ENCODE results near the gene ZNF273.

Gene ZNF273

DNA sequence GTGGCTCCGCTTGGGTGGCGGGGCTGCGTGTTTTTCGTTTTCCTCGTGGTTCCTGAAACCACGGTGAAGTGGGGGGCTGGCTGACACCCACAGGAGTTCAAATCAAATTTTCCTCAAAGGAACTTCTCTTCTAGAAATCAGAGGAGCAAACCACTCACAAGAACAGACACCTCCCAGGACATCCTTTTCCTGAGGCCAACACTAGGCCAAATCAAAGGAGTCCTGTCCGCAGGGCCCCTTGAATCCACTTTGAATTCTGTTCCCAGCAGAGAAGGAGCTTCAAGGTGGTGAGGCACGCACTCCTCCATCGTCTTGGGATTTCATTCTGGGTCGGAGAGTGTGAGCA lies 29.9 kb upstream of the ZNF273 start:
- TF ChIP-seq, protein P1, sequence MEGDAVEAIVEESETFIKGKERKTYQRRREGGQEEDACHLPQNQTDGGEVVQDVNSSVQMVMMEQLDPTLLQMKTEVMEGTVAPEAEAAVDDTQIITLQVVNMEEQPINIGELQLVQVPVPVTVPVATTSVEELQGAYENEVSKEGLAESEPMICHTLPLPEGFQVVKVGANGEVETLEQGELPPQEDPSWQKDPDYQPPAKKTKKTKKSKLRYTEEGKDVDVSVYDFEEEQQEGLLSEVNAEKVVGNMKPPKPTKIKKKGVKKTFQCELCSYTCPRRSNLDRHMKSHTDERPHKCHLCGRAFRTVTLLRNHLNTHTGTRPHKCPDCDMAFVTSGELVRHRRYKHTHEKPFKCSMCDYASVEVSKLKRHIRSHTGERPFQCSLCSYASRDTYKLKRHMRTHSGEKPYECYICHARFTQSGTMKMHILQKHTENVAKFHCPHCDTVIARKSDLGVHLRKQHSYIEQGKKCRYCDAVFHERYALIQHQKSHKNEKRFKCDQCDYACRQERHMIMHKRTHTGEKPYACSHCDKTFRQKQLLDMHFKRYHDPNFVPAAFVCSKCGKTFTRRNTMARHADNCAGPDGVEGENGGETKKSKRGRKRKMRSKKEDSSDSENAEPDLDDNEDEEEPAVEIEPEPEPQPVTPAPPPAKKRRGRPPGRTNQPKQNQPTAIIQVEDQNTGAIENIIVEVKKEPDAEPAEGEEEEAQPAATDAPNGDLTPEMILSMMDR (IDR thresholded peaks at IDR 0.05) = no peak
- Histone ChIP-seq H3K27ac (no peak overlapping the region), H3K4me3 (no peak overlapping the region)
- DNase-seq (ENCODE audit: low spot score) = no peak

DNA sequence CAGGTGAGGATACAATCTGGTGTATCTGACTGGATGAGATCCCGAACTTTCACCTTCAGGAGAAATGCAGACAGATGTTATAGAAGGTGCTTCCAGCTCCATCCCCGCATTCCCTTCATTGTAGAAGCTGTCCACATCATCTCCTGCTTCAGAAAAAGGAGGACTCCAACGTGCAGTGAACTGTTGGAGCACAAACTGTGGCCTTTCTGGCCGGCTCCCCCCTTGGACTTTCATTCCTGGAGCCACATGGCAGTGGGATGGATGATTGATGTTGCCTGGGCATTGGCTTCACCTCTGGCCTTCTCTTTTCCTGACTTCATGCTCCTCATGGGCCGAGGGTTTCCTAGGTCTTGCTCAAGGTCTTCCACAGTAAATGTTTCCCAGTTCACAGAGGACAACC lies 29.6 kb upstream of the ZNF273 start:
- no peak overlapping the region for H3K27ac ChIP-seq
- TF ChIP-seq, protein P1 (IDR thresholded peaks at IDR 0.05) = no peak
- H3K4me3 ChIP-seq = no peak overlapping the region
- DNase-seq (ENCODE audit: low spot score) = no peak

DNA sequence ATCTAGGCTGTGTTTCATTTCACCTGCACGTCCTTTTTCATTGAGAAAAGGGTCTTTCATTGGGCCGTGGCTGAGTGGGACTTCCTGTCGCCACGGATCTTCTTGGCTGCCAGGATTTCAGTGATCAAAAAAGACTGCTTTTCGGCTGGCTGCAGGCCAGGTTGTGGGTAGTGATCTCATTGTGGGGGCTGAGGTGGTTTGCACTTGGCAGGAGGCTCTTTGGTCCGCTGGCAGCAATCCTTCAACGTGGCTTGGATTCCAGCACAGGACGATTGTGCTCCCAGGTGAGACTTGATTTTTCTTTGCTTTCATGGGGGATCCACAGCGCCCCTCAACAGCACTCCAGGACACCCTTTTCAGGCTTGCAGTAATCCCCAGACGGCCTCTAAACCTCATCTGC lies 29.0 kb upstream of the ZNF273 start:
- Histone ChIP-seq H3K4me3 (no peak overlapping the region), H3K27ac (no peak overlapping the region)
- no peak for DNase-seq (ENCODE audit: low spot score)
- TF ChIP-seq, protein P1 (IDR thresholded peaks at IDR 0.05) = no peak

DNA sequence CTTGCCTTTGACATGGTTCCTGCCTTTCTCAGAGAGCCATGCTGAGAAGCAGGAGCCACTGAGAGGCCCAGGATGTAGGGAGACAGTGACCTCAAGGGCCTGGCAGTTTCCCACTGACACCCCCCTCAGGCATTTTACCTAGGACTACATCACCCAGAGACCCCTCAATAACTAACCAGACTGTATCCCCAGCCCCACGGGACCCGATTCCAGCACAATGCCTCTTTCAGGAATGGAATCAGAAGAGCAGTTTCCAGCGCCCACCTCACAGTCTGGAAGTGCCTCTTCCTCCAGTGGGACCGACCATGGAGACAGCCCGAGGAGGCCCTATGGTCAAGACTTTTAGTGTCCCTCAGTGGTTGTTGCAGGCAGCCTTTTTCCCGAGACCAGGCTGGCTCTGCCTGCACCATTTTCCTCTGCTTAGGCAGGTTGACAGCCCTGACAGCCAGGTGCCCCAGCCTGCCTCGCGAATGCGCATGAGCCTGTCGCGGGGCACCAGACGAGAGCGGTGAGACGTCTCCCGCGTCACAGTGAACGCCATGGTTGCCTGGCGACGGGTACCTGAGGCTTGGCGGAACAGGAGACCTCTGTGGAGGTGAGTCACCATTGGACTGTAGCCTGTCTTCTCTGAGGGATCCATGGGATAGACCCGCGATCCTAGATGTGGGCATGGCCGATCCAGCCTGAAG lies 28.4 kb upstream of the ZNF273 start:
- Histone ChIP-seq H3K27ac (no peak overlapping the region), H3K4me3 (no peak overlapping the region)
- TF ChIP-seq, protein P1 (IDR thresholded peaks at IDR 0.05) = no peak
- DNase-seq (ENCODE audit: low spot score) = no peak

DNA sequence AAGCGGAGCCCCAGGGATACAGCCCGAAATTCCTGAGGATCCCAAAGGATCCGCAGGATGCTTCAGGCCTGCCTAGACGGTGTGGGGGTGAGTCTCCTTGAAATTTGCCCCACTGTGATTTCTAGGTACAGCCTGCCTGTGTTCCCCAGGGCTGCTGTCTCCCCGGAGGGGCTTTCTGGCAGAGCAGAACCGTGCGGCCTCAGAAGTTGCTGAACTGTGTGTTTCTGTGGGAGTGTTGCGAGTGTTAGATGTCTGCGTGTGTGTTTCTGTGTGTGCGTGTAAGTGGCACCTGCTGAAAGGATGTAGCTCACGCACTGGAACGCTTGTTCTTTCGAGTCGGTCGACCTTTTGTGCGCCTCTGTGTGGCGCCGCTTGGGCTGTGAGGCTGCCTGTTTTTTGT lies 27.8 kb upstream of the ZNF273 start:
- no peak for DNase-seq (ENCODE audit: low spot score)
- H3K4me3 ChIP-seq = no peak overlapping the region
- TF ChIP-seq, protein P1 (IDR thresholded peaks at IDR 0.05) = no peak
- H3K27ac ChIP-seq = no peak overlapping the region

DNA sequence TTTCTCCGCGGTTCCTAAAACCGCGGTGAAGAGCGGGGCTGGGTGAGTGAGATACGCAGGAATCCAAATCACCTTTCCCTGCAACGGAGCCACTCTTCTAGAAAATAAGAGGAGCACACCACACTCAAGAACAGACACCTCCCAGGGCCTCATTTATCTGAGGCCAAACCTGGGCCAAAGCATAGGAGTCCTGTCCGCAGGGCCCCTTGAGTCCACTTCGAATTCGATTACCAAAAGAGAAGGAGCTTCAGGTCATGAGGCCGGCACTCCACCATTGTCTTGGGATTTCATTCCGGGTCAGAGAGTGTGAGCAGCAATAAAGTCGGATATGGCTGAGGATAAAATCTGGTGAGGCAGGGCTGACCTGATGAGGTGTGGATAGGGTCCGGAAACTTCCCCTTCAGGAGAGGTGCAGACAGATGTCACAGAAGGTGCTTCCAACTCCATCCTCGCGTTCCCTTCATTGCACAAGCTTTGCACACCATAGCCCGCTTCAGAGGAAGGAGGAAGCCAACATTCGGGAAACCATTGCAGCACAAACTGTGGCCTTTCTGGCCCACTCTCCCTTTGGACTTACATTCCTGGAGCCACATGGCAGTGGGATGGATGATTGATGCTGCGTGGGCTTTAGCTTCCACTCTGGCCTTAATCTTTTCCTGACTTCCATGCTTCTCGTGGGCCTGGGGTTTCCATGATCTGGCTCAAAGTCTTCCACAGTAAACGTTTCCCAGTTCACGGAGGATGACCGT lies 27.2 kb upstream of the ZNF273 start:
- TF ChIP-seq, protein P1 (IDR thresholded peaks at IDR 0.05) = no peak
- Histone ChIP-seq H3K4me3 (no peak overlapping the region), H3K27ac (no peak overlapping the region)
- no peak for DNase-seq (ENCODE audit: low spot score)
